Prostate gland (tissue), 2 donors: ENCODE results near the gene EPM2AIP1. TPM values are rescaled to one million over a fixed set of nuclear protein-coding genes. Genes with fewer than 3 reads are reported as not detected.

ENCODE experiments used
- DNase-seq: peaks from one replicate; pipeline ENCODE4 v3.0.0-alpha.2; 2019; ENCODE audit warnings: low spot score
- H3K27ac ChIP-seq, 2 donors: fragments of 200-600 bp; sonication (generic); 2 replicates each; pipeline ENCODE4 v1.5.1; 2017 to 2019
- H3K27me3 ChIP-seq: fragments of 200-600 bp; sonication (generic); replicated peaks from 2 replicates; pipeline ENCODE4 v1.5.1; 2019; ENCODE audit not compliant: insufficient read depth
- H3K36me3 ChIP-seq, 2 donors: fragments of 200-600 bp; sonication (generic); 1 replicate in 1 of 2; 2 replicates in 1 of 2; pipeline versions ENCODE4 v1.5.1 to v1.8.1; 2017 to 2019
- H3K4me1 ChIP-seq: fragments of 200-600 bp; sonication (generic); replicated peaks from 2 replicates; pipeline ENCODE4 v1.5.1; 2019
- H3K4me3 ChIP-seq, 2 donors: fragments of 200-600 bp; sonication (generic); 2 replicates each; pipeline ENCODE4 v1.5.1; 2017 to 2019
- H3K9me3 ChIP-seq: fragments of 200-600 bp; sonication (generic); 2 replicates; pipeline ENCODE4 v1.5.1; 2017
- CTCF ChIP-seq, 4 experiments: fragments of 200-600 bp in 2 of 4; fragments of 450-650 bp in 2 of 4; sonication (generic) in 2 of 4; IDR thresholded peaks; 1 replicate in 3 of 4; 2 replicates in 1 of 4; pipeline ENCODE4 v1.5.1; 2016 to 2019; ENCODE audit warnings: antibody characterized with exemption in 4 of 4, mild to moderate bottlenecking in 2 of 4, moderate library complexity in 2 of 4
- POLR2A ChIP-seq: fragments of 450-650 bp; IDR thresholded peaks from one replicate; pipeline ENCODE4 v1.6.1; 2016; ENCODE audit warnings: antibody characterized with exemption, mild to moderate bottlenecking
- POLR2AphosphoS5 ChIP-seq: sonication (generic); formaldehyde crosslinking; IDR thresholded peaks from one replicate; pipeline ENCODE4 v1.6.1; 2017; ENCODE audit warnings: antibody characterized with exemption
- WGBS: methylation state at CpG from one replicate; pipeline ENCODE4 v1.1.5; 2018; 5-methylcytosine and 5-hydroxymethylcytosine counted together
- intact Hi-C: fragments of 100-400 bp; cut with DNase I; formaldehyde crosslinking; loops from one replicate; pipeline ENCODE4 v1.14.2; 2022
- total RNA-seq, 2 donors: library from RNA; depleted of rRNA; stranded (reverse); fragments of >200 nt; gene quantifications; one replicate each; pipeline ENCODE4 v1.1.0, GENCODE V29; 2016

EPM2AIP1 gene
- total RNA-seq, 2 donors from 2014 or later: 13.8 to 14.2 TPM

- 53% methylated on average over 3 of the region's 3 CpGs for WGBS
- peaks cover 6% of the 10 kb centered on the region for H3K4me1 ChIP-seq
- intact Hi-C loops: no loop called here
- H3K27me3 ChIP-seq: no peaks in the 10 kb centered on the region
- H3K9me3 ChIP-seq: no peaks in the 10 kb centered on the region
- no peaks in the 10 kb centered on the region for H3K36me3 ChIP-seq
- no peak overlapping the region for H3K27ac ChIP-seq
- no peak for DNase-seq
- TF ChIP-seq POLR2A (no peak), CTCF (IDR thresholded peaks at IDR 0.05) (no peak), POLR2AphosphoS5 (no peak)
- peak overlapping the region in 1 of 2 donors; percentile 81 for H3K4me3 ChIP-seq
These were observed 3.9 kb downstream of the EPM2AIP1 start for GRCh38 chr3:36989005-36989404.

GRCh38 chr3:36988356-36988755, 4.6 kb downstream of the EPM2AIP1 start:
- intact Hi-C loops: no loop called here
- Histone ChIP-seq H3K9me3 (no peaks in the 10 kb centered on the region), H3K27me3 (no peaks in the 10 kb centered on the region), H3K4me1 (peaks cover 6% of the 10 kb centered on the region), H3K4me3 (no peak overlapping the region), H3K27ac (no peak overlapping the region), H3K36me3 (no peaks in the 10 kb centered on the region)
- TF ChIP-seq POLR2A (no peak), POLR2AphosphoS5 (no peak), CTCF (IDR thresholded peaks at IDR 0.05) (no peak)
- WGBS: 63% methylated on average over 2 of the region's 2 CpGs
- DNase-seq: no peak

DNA sequence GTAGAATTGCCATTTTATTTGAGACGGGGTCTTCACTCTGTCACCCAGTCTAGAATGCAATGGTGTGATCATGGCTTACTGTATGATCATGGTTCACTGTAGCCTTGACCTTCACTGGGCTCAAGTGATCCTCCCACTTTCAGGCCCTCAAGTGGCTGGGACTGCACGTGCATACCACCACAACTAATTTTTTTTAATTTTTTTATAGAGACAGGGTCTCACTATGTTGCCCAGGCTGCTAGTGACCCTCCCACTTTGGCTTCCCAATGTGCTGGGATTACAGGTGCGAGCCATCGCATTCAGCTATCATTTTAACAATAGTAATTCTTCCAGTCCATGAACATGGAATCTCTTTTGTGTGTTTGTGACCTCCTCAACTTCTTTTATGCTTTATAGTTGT, 11.9 kb downstream of the EPM2AIP1 start:
- Histone ChIP-seq H3K4me1 (no peaks in the 10 kb centered on the region), H3K4me3 (no peak overlapping the region), H3K36me3 (no peaks in the 10 kb centered on the region), H3K27ac (no peak overlapping the region), H3K9me3 (no peaks in the 10 kb centered on the region), H3K27me3 (no peaks in the 10 kb centered on the region)
- DNase-seq: no peak
- intact Hi-C loops: no loop called here
- no peak for TF ChIP-seq POLR2AphosphoS5
- 95% methylated on average over 4 of the region's 4 CpGs for WGBS

- Histone ChIP-seq H3K4me1 (no peaks in the 10 kb centered on the region), H3K27ac (no peak overlapping the region), H3K36me3 (no peaks in the 10 kb centered on the region), H3K4me3 (no peak overlapping the region), H3K27me3 (no peaks in the 10 kb centered on the region), H3K9me3 (no peaks in the 10 kb centered on the region)
- 96% methylated on average over 1 of the region's 1 CpG for WGBS
- intact Hi-C loops: no loop called here
- TF ChIP-seq CTCF (IDR thresholded peaks at IDR 0.05): no peak
- no peak for TF ChIP-seq POLR2A
- no peak for TF ChIP-seq POLR2AphosphoS5
- DNase-seq: no peak
These were observed 19.8 kb downstream of the EPM2AIP1 start for GRCh38 chr3:36973139-36973538.

- WGBS: 92% methylated on average over 2 of the region's 2 CpGs
- intact Hi-C loops: no loop called here
These were observed 20.8 kb downstream of the EPM2AIP1 start for GRCh38 chr3:36972163-36972562.

More at GRCh38 chr3:36972163-36972562, 20.8 kb downstream of the EPM2AIP1 start:
- Histone ChIP-seq H3K27ac (no peak overlapping the region), H3K4me3 (no peak overlapping the region), H3K36me3 (no peaks in the 10 kb centered on the region), H3K27me3 (no peaks in the 10 kb centered on the region), H3K4me1 (no peaks in the 10 kb centered on the region), H3K9me3 (no peaks in the 10 kb centered on the region)
- no peak for DNase-seq
- TF ChIP-seq POLR2A (no peak), CTCF (IDR thresholded peaks at IDR 0.05) (no peak), POLR2AphosphoS5 (no peak)
